HG02973 (cell line): ENCODE data around the gene SH2D2A.
A peak's percentile ranks its signal among the peaks of the same experiment; 100 is the strongest.

ENCODE experiments used
- ATAC-seq: cut with Tn5 transposase; IDR thresholded peaks from one replicate; pipeline ENCODE4 v1.9.1; 2021; ENCODE audit warnings: moderate library complexity; ENCODE audit not compliant: unreplicated experiment

Gene SH2D2A

GRCh38 chr1:156816561-156817328, at the start of gene SH2D2A:
Gene SH2D2A, minus strand, starts transcription at chr1:156816848. Its CDS starts 140 bp downstream, at chr1:156816708.
- ATAC-seq, result peak; percentile 73

GRCh38 chr1:156865865-156866248, 49.2 kb upstream of the SH2D2A start:
- no peak for ATAC-seq

- no peak for ATAC-seq
Measured at GRCh38 chr1:156865258-156865657, 48.6 kb upstream of the SH2D2A start.

GRCh38 chr1:156864796-156865195, 48.1 kb upstream of the SH2D2A start:
- ATAC-seq, result no peak

- ATAC-seq, result no peak
Measured at GRCh38 chr1:156863631-156864030, 47.0 kb upstream of the SH2D2A start.

GRCh38 chr1:156862997-156863599, 46.5 kb upstream of the SH2D2A start:
- no peak for ATAC-seq

- ATAC-seq, result no peak
Measured at GRCh38 chr1:156862584-156862983, 45.9 kb upstream of the SH2D2A start.

- no peak for ATAC-seq
Measured at GRCh38 chr1:156860628-156861423, 44.2 kb upstream of the SH2D2A start, which contains the start of gene NTRK1. Gene NTRK1, plus strand, starts transcription at chr1:156860865. Its CDS starts 70 bp downstream, at chr1:156860935.

GRCh38 chr1:156860113-156860627, 43.5 kb upstream of the SH2D2A start:
- peak; percentile 47 for ATAC-seq

- no peak for ATAC-seq
Measured at GRCh38 chr1:156859523-156860112, 43.0 kb upstream of the SH2D2A start.

- ATAC-seq, result no peak
Measured at GRCh38 chr1:156858959-156859522, 42.4 kb upstream of the SH2D2A start, which contains the start of gene INSRR. Gene INSRR, minus strand, starts transcription at chr1:156859117. Its CDS starts 496 bp downstream, at chr1:156858621.

GRCh38 chr1:156858555-156858956, 41.9 kb upstream of the SH2D2A start:
- ATAC-seq, result no peak

GRCh38 chr1:156857532-156857931, 40.9 kb upstream of the SH2D2A start:
- no peak for ATAC-seq

- no peak for ATAC-seq
Measured at GRCh38 chr1:156856282-156856785, 39.7 kb upstream of the SH2D2A start.

GRCh38 chr1:156854634-156855033, 38.0 kb upstream of the SH2D2A start:
- no peak for ATAC-seq

- no peak for ATAC-seq
Measured at GRCh38 chr1:156853761-156854160, 37.1 kb upstream of the SH2D2A start.

GRCh38 chr1:156852418-156852874, 35.8 kb upstream of the SH2D2A start:
- no peak for ATAC-seq

GRCh38 chr1:156851779-156852417, 35.2 kb upstream of the SH2D2A start:
- no peak for ATAC-seq

- ATAC-seq, result no peak
Measured at GRCh38 chr1:156849151-156849496, 32.5 kb upstream of the SH2D2A start.
